Keratinocyte (primary cell): ENCODE measurements around the gene SLC5A7.

ENCODE experiments used
- EZH2 ChIP-seq: IDR thresholded peaks from one replicate; pipeline ENCODE4 v1.6.1; 2012; ENCODE audit warnings: inconsistent platforms, mild to moderate bottlenecking, low read length, moderate library complexity
- TF ChIP-seq, protein P1 (sequence below), 3 experiments: IDR thresholded peaks in 1 of 3; conservative IDR thresholded peaks in 1 of 3; optimal IDR thresholded peaks in 1 of 3; 2 replicates in 2 of 3; 3 replicates in 1 of 3; pipeline versions ENCODE3 to v1.5.1; 2011; ENCODE audit warnings: low read length in 3 of 3, mild to moderate bottlenecking in 3 of 3, moderate library complexity in 2 of 3, control low read depth in 1 of 3, inconsistent platforms in 1 of 3; ENCODE audit not compliant: insufficient read depth in 2 of 3; ENCODE audit errors: extremely low read depth in 1 of 3

DNA sequence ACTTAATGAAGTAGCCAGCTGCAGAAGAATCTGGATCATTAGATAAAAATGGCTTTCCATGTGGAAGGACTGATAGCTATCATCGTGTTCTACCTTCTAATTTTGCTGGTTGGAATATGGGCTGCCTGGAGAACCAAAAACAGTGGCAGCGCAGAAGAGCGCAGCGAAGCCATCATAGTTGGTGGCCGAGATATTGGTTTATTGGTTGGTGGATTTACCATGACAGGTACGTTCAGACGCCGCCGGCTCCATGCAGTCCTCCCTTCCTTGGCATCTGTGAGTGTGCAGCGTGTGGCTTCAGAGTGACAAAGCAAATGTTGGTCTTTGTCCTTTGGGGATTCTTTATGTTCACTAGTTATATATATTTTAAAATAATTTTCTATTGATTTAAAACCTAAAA lies 1.8 kb downstream of the SLC5A7 start:
- TF ChIP-seq, protein P1, sequence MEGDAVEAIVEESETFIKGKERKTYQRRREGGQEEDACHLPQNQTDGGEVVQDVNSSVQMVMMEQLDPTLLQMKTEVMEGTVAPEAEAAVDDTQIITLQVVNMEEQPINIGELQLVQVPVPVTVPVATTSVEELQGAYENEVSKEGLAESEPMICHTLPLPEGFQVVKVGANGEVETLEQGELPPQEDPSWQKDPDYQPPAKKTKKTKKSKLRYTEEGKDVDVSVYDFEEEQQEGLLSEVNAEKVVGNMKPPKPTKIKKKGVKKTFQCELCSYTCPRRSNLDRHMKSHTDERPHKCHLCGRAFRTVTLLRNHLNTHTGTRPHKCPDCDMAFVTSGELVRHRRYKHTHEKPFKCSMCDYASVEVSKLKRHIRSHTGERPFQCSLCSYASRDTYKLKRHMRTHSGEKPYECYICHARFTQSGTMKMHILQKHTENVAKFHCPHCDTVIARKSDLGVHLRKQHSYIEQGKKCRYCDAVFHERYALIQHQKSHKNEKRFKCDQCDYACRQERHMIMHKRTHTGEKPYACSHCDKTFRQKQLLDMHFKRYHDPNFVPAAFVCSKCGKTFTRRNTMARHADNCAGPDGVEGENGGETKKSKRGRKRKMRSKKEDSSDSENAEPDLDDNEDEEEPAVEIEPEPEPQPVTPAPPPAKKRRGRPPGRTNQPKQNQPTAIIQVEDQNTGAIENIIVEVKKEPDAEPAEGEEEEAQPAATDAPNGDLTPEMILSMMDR (optimal IDR thresholded peaks at IDR 0.05 in 1 of 3, IDR thresholded peaks at IDR 0.05 in 1 of 3, conservative IDR thresholded peaks at IDR 0.05 in 1 of 3; ENCODE audit: extremely low read depth in 1 of 3, insufficient read depth in 2 of 3, low read length in 3 of 3) = no peak
- no peak for TF ChIP-seq EZH2
